ENCODE data around the gene TMEM125. TPM values are rescaled to one million over a fixed set of nuclear protein-coding genes. Genes with fewer than 3 reads are reported as not detected.

TMEM125 gene
- total RNA-seq, 1 donor from 2014 or later: 0.73 TPM

DNA sequence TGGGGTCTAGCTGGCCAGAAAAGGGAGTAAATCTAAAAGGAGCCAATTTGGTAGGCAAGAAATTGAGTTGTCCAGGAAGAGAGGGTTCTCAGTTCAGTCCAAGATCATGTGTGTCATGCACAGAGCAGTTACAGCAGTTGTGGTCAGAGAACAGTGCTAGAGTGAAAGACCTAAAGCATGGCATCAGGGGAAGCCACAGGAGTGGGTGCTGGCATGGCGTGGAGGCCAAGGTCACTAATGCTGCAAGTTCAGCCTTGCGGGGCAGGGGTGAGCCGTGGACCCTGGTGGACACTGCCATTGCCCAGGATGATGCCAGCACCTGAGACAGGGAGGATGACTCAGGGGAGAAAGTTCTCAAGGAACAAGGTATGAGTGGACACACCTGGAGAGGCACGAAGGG, 16.6 kb upstream of the TMEM125 start:
- Mint-ChIP-seq H3K27me3 (ENCODE audit: insufficient read depth, low read depth) (peaks cover 13% of the 10 kb centered on the region), H3K4me1 (no peaks in the 10 kb centered on the region), H3K27ac (no peak overlapping the region), H3K9me3 (peaks cover 11% of the 10 kb centered on the region), H3K36me3 (no peaks in the 10 kb centered on the region), H3K4me3 (no peak overlapping the region)
- no peak overlapping the region for H3K4me2 ChIP-seq
- no peak overlapping the region for H3K27ac ChIP-seq
- H3K36me3 ChIP-seq: no peaks in the 10 kb centered on the region
- H2AFZ ChIP-seq (replicated peaks): no peak overlapping the region
- TF ChIP-seq, protein P1, sequence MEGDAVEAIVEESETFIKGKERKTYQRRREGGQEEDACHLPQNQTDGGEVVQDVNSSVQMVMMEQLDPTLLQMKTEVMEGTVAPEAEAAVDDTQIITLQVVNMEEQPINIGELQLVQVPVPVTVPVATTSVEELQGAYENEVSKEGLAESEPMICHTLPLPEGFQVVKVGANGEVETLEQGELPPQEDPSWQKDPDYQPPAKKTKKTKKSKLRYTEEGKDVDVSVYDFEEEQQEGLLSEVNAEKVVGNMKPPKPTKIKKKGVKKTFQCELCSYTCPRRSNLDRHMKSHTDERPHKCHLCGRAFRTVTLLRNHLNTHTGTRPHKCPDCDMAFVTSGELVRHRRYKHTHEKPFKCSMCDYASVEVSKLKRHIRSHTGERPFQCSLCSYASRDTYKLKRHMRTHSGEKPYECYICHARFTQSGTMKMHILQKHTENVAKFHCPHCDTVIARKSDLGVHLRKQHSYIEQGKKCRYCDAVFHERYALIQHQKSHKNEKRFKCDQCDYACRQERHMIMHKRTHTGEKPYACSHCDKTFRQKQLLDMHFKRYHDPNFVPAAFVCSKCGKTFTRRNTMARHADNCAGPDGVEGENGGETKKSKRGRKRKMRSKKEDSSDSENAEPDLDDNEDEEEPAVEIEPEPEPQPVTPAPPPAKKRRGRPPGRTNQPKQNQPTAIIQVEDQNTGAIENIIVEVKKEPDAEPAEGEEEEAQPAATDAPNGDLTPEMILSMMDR (IDR thresholded peaks at IDR 0.05): no peak
- no peak for TF ChIP-seq EZH2phosphoT487 (IDR thresholded peaks at IDR 0.05)
- no peak for TF ChIP-seq EZH2 (IDR thresholded peaks at IDR 0.05)
- no peak for DNase-seq (ENCODE audit: low spot score)
- H3K27me3 ChIP-seq: no peaks in the 10 kb centered on the region
- no peaks in the 10 kb centered on the region for H3K79me2 ChIP-seq (ENCODE audit: low read depth)
- no peak overlapping the region for H3K4me3 ChIP-seq
- H3F3A ChIP-seq (ENCODE audit: low read depth): no peaks in the 10 kb centered on the region
- no peak overlapping the region for H3K9ac ChIP-seq
- H4K20me1 ChIP-seq (ENCODE audit: low read depth): no peaks in the 10 kb centered on the region
- H3K4me1 ChIP-seq: no peaks in the 10 kb centered on the region
- H3K9me3 ChIP-seq (ENCODE audit: low read depth): peaks cover 3% of the 10 kb centered on the region

DNA sequence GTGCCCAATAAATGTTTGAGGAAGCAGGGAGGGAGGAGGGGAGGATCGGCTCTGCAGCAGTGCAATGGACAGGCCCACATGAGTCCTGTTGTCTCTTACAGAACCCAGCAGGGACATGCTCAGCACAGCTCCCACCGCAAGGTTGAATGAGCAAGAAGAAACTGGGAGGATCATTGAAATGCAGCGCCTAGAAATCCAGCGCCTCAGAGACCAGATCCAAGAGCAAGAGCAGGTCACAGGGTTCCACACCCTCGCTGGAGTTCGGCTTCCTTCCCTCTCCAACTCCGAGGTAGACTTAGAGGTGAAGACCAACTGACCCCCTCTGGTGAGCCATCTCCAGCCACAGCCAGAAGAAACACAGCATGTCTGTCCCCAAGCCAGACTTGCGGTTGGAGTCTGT, 15.9 kb upstream of the TMEM125 start:
- Mint-ChIP-seq H3K36me3 (no peaks in the 10 kb centered on the region), H3K4me3 (no peak overlapping the region), H3K4me1 (no peaks in the 10 kb centered on the region), H3K9me3 (peaks cover 15% of the 10 kb centered on the region), H3K27ac (no peak overlapping the region), H3K27me3 (ENCODE audit: insufficient read depth, low read depth) (peaks cover 13% of the 10 kb centered on the region)
- no peak for TF ChIP-seq EZH2 (IDR thresholded peaks at IDR 0.05)
- Histone ChIP-seq H2AFZ (replicated peaks) (no peak overlapping the region), H3K4me2 (no peak overlapping the region), H3K79me2 (ENCODE audit: low read depth) (no peaks in the 10 kb centered on the region), H3K4me1 (no peaks in the 10 kb centered on the region), H3K4me3 (no peak overlapping the region), H4K20me1 (ENCODE audit: low read depth) (no peaks in the 10 kb centered on the region), H3K9ac (no peak overlapping the region), H3K9me3 (ENCODE audit: low read depth) (no peaks in the 10 kb centered on the region), H3K27me3 (no peaks in the 10 kb centered on the region), H3K27ac (no peak overlapping the region), H3K36me3 (no peaks in the 10 kb centered on the region), H3F3A (ENCODE audit: low read depth) (no peaks in the 10 kb centered on the region)
- DNase-seq (ENCODE audit: low spot score): no peak

DNA sequence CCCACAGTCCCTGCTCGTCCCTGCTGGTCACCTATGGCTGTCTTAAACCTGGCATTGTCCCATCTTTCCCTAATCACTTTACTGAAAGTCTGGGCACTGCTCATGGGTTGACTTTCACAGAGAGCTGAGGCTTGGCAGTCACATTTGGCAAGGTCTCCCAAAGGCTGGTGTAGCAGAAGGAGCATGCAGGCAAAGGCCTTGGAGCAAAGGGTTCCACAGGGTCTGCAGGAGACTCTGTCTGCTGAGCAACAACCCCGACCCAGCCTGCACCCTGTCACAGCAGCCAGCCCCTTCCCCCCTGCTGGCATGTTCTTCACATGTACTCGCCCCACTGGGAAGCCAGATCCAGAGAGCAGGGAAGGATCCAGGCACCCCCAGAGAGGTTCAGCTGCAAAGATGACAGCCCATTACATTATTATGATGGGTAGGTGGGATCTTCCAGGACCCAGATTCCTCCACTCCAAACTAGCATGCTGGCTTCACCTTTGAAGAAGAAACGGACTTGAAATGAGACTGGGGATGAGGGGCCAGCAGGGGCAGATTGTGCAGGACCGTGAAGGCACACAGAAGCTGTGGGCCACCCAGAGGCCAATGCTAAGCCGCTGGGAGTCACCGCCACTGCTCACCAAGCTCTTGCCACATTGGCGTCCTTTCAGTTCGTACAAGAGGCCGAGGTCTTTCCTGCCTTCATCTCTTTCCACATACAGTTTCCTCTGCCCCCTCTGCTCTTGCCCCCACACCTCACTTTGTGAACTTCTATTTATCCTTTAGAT, 14.2 kb upstream of the TMEM125 start:
- DNase-seq (ENCODE audit: low spot score): no peak

More for the DNA sequence above, 14.2 kb upstream of the TMEM125 start:
- H3K4me1 ChIP-seq: no peaks in the 10 kb centered on the region
- H3K27me3 Mint-ChIP-seq (ENCODE audit: insufficient read depth, low read depth): peaks cover 11% of the 10 kb centered on the region
- no peaks in the 10 kb centered on the region for H3K36me3 ChIP-seq
- no peaks in the 10 kb centered on the region for H3K36me3 Mint-ChIP-seq
- no peaks in the 10 kb centered on the region for H3K9me3 ChIP-seq (ENCODE audit: low read depth)
- H3K27me3 ChIP-seq: no peaks in the 10 kb centered on the region
- no peak overlapping the region for H3K9ac ChIP-seq
- H3F3A ChIP-seq (ENCODE audit: low read depth): no peaks in the 10 kb centered on the region
- no peak overlapping the region for H3K4me2 ChIP-seq
- H2AFZ ChIP-seq (replicated peaks): no peak overlapping the region
- no peak overlapping the region for H3K27ac ChIP-seq
- H3K79me2 ChIP-seq (ENCODE audit: low read depth): no peaks in the 10 kb centered on the region
- H3K27ac Mint-ChIP-seq: no peak overlapping the region
- H4K20me1 ChIP-seq (ENCODE audit: low read depth): no peaks in the 10 kb centered on the region
- TF ChIP-seq, protein P1 (IDR thresholded peaks at IDR 0.05): no peak
- TF ChIP-seq EZH2phosphoT487 (IDR thresholded peaks at IDR 0.05) (no peak), EZH2 (IDR thresholded peaks at IDR 0.05) (no peak)
- H3K4me1 Mint-ChIP-seq: no peaks in the 10 kb centered on the region
- H3K4me3 Mint-ChIP-seq: no peak overlapping the region
- H3K9me3 Mint-ChIP-seq: peaks cover 17% of the 10 kb centered on the region
- no peak overlapping the region for H3K4me3 ChIP-seq
